ENCODE results near the gene ANGEL2. TPM values are rescaled to one million over a fixed set of nuclear protein-coding genes. Genes with fewer than 3 reads are reported as not detected.
"Not testable (repeated sequence)": the region's sequence is repeated elsewhere in the genome, so short reads cannot be mapped to it uniquely, and the experiment has no call there.

ANGEL2 gene
- total RNA-seq, 1 donor from 2014 or later, result 45.2 TPM

DNA sequence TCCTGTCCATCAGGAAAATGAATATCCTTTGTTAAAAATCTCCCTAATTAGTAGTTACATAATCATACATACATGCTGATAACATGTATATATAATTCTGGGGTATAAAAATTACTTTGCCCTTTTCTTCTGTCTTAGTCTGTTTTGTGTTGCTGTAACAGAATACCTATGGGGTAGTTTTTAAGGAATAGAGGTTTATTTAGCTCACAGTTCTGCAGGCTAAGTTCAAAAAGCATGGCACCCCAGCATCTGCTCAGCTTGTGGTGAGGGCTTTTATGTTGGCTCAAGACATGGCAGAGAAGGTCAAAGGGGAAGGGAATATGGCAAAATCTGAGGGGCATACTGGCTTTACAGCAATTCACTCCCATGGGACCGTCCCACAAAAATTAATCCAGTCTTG is 19.0 kb upstream of the ANGEL2 start:
- H3K27me3 Mint-ChIP-seq (ENCODE audit: low read depth), result peaks cover 5% of the 10 kb centered on the region
- H3K36me3 Mint-ChIP-seq, result no peaks in the 10 kb centered on the region
- peaks cover 12% of the 10 kb centered on the region for H3K4me1 Mint-ChIP-seq
- TF ChIP-seq, protein P1, sequence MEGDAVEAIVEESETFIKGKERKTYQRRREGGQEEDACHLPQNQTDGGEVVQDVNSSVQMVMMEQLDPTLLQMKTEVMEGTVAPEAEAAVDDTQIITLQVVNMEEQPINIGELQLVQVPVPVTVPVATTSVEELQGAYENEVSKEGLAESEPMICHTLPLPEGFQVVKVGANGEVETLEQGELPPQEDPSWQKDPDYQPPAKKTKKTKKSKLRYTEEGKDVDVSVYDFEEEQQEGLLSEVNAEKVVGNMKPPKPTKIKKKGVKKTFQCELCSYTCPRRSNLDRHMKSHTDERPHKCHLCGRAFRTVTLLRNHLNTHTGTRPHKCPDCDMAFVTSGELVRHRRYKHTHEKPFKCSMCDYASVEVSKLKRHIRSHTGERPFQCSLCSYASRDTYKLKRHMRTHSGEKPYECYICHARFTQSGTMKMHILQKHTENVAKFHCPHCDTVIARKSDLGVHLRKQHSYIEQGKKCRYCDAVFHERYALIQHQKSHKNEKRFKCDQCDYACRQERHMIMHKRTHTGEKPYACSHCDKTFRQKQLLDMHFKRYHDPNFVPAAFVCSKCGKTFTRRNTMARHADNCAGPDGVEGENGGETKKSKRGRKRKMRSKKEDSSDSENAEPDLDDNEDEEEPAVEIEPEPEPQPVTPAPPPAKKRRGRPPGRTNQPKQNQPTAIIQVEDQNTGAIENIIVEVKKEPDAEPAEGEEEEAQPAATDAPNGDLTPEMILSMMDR (IDR thresholded peaks at IDR 0.05; ENCODE audit: unreplicated experiment), result no peak
- no peak overlapping the region for H3K4me3 Mint-ChIP-seq
- no peak for DNase-seq (ENCODE audit: low spot score in 2 of 2, unreplicated experiment in 2 of 2)
- peaks cover 4% of the 10 kb centered on the region for H3K9me3 Mint-ChIP-seq
- H3K27ac Mint-ChIP-seq, result no peak overlapping the region

DNA sequence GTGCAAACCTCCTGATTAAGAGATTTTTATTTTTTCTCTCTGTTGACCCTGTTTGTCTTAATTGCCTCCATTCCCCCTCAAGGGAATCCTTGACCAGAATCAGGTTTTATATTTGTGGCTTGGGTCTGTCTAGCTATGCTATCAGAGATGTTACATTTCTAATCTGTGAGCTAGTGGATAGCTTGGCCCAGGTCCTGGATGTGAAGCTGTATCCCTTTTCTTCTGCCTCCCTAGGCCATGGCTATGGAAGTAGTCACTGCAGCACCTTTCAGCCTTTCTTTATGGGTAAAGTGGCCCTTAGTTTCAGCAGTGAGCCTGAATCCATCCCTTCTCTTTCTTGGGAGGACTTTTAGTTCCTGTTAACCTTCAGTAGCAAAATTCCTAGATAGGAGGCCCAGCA is 17.0 kb upstream of the ANGEL2 start:
- peaks cover 10% of the 10 kb centered on the region for H3K4me1 Mint-ChIP-seq
- H3K27me3 Mint-ChIP-seq (ENCODE audit: low read depth), result peaks cover 13% of the 10 kb centered on the region

DNA sequence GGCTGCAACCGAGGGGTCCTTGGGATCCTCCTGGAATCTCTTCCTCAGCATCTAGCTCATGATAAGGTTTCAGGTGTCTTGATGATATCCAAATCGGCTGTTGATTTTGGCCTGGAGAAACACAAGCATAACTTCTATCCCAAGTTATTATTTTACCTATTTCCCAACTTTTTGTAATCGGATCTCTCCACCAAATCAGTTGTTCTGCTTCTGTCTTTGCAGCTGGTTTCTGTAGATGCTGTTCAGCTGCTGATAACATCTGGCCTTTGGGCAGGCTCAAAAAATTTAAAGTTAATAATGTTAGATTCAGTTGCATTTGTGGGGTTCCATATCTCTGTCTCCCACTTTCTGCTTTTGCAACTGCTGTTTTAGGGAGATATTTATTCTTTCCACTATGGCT is 11.4 kb upstream of the ANGEL2 start:
- peaks cover 22% of the 10 kb centered on the region for H3K9me3 Mint-ChIP-seq
- not testable (repeated sequence) for H3K27me3 Mint-ChIP-seq (ENCODE audit: low read depth); H3K27ac Mint-ChIP-seq; H3K4me3 Mint-ChIP-seq; DNase-seq (ENCODE audit: low spot score in 2 of 2, unreplicated experiment in 2 of 2); H3K36me3 Mint-ChIP-seq; H3K4me1 Mint-ChIP-seq

More for the DNA sequence above, 17.0 kb upstream of the ANGEL2 start:
- DNase-seq (ENCODE audit: low spot score in 2 of 2, unreplicated experiment in 2 of 2), result no peak
- Mint-ChIP-seq H3K9me3 (peaks cover 4% of the 10 kb centered on the region), H3K27ac (no peak overlapping the region), H3K36me3 (no peaks in the 10 kb centered on the region), H3K4me3 (no peak overlapping the region)
- TF ChIP-seq, protein P1 (IDR thresholded peaks at IDR 0.05; ENCODE audit: unreplicated experiment), result no peak

DNA sequence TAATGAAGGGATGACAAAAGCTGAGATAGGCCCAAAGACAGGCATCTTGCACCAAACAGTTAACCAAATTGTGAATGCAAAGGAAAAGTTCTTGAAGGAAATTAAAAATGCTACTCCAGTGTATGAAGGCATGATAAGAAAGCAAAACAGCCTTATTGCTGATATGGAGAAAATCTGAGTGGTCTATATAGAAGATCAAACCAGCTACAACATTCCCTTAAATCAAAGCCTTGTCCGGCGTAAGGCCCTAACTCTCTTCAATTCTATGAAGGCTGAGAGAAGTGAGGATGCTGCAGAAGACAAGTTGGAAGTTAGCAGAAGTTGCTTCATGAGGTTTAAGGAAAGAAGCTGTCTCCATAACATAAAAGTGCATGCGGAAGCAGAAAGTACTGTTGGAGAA is 4.3 kb upstream of the ANGEL2 start:
- no peak for DNase-seq (ENCODE audit: low spot score in 2 of 2, unreplicated experiment in 2 of 2)
- peaks cover under 1% of the 10 kb centered on the region for H3K4me1 Mint-ChIP-seq
- TF ChIP-seq, protein P1 (IDR thresholded peaks at IDR 0.05; ENCODE audit: unreplicated experiment), result no peak
- H3K36me3 Mint-ChIP-seq, result no peaks in the 10 kb centered on the region
- no peak overlapping the region for H3K27ac Mint-ChIP-seq
- peaks cover 2% of the 10 kb centered on the region for H3K9me3 Mint-ChIP-seq
- no peak overlapping the region for H3K4me3 Mint-ChIP-seq
- H3K27me3 Mint-ChIP-seq (ENCODE audit: low read depth), result peaks cover 3% of the 10 kb centered on the region

DNA sequence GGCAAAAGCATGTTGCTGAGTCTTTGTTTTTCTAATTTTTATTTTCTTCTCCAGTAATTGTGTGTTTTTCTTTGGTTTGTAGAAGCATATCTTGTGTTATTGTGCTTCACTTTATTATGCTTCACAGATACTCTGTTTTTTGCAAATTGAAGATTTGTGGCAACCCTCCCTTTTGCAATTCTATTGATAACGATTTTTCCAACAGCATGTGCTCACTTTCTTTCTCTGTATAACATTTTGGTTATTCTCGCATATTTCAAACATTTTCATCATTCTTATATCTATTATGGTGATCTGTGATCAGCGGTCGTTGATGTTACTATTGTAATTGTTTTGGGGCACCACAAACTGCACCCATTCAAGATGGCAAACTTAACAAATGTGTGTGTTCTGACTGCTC is 3.8 kb upstream of the ANGEL2 start:
- Mint-ChIP-seq H3K9me3 (no peaks in the 10 kb centered on the region), H3K27me3 (ENCODE audit: low read depth) (peaks cover 3% of the 10 kb centered on the region), H3K4me3 (no peak overlapping the region), H3K4me1 (peaks cover 7% of the 10 kb centered on the region), H3K36me3 (no peaks in the 10 kb centered on the region), H3K27ac (no peak overlapping the region)
- TF ChIP-seq, protein P1 (IDR thresholded peaks at IDR 0.05; ENCODE audit: unreplicated experiment), result no peak
- DNase-seq (ENCODE audit: low spot score in 2 of 2, unreplicated experiment in 2 of 2), result no peak

DNA sequence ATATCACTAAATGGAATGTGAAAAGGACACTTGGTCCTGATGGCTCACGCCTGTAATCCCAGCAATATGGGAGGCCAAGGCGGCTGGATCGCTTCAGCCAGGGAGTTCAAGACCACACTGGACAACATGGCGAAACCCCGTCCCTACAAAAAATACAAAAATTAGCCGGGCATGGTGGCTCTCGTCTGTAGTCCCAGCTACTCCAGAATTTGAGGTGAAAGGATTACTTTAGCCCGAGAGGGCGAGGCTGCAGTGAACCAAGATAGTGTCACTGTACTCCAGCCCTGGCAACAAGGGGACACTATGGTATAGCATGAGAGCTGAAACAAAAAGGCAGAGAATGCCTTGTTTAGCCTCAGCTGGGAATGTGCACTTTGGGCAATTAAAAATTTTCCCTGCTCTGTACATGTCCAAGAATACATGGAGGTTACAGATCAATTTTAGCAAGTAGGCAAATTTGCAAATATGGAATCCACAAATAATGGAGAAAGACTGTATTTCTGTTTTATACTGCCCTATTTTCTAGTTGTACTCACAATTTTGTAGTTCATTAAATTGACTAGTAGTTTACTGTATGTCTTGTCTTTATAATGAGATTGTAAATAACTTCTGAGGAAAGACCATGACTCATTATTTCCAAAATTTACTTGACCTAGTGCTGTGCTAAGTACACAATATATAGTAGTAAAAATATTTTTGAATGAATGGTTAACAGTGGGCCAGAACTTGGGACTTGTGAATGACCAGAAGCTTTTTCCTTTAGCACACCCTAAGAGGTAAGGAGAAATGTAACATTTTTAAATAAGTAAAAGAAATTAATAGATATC is 2.0 kb upstream of the ANGEL2 start:
- TF ChIP-seq, protein P1 (IDR thresholded peaks at IDR 0.05; ENCODE audit: unreplicated experiment), result no peak
- Mint-ChIP-seq H3K4me3 (no peak overlapping the region), H3K36me3 (no peaks in the 10 kb centered on the region), H3K27ac (no peak overlapping the region), H3K27me3 (ENCODE audit: low read depth) (peaks cover 3% of the 10 kb centered on the region), H3K4me1 (peaks cover 15% of the 10 kb centered on the region), H3K9me3 (no peaks in the 10 kb centered on the region)
- DNase-seq (ENCODE audit: low spot score in 2 of 2, unreplicated experiment in 2 of 2), result no peak

Measured in mesothelial cell of epicardium (in vitro differentiated cells).